ENCODE measurements around the gene C15orf61.
A peak's percentile ranks its signal among the peaks of the same experiment; 100 is the strongest.

The C15orf61 gene

GRCh38 chr15:67515090-67515489 lies 5.8 kb upstream of the C15orf61 start:
- H4K8ac ChIP-seq (ENCODE audit: low read length) = no peak overlapping the region
- H3K27me3 ChIP-seq (ENCODE audit: control insufficient read depth in 1 of 2, insufficient read depth in 1 of 2, low read length in 2 of 2) = no peaks in the 10 kb centered on the region
- no peak overlapping the region for H4K91ac ChIP-seq (ENCODE audit: low read length)
- no peak overlapping the region for H2AK5ac ChIP-seq (ENCODE audit: low read length, severe bottlenecking)
- H3K9me3 ChIP-seq (ENCODE audit: control insufficient read depth, low read length) = no peaks in the 10 kb centered on the region
- 96% methylated on average over 3 of the region's 3 CpGs for WGBS
- no peak overlapping the region for H3K18ac ChIP-seq (ENCODE audit: low read depth in 1 of 2, low read length in 2 of 2)
- peaks cover 5 to 56% of the 10 kb centered on the region in 2 experiments for H3K36me3 ChIP-seq (ENCODE audit: control insufficient read depth in 1 of 2, insufficient read depth in 2 of 2, low read depth in 1 of 2, low read length in 2 of 2)
- no peak overlapping the region for H2BK12ac ChIP-seq (ENCODE audit: low read length in 2 of 2)
- H3K27ac ChIP-seq (ENCODE audit: low read length, poor library complexity, severe bottlenecking) = no peak overlapping the region
- H3K9ac ChIP-seq (ENCODE audit: low read length) = no peak overlapping the region
- H2BK5ac ChIP-seq (ENCODE audit: low read depth, low read length, poor library complexity, severe bottlenecking) = no peak overlapping the region
- H2AFZ ChIP-seq (ENCODE audit: low read depth, low read length) = no peak overlapping the region
- H3K23ac ChIP-seq (ENCODE audit: low read length in 2 of 2) = no peak overlapping the region
- no peak overlapping the region for H3K4ac ChIP-seq (ENCODE audit: low read depth in 1 of 2, low read length in 2 of 2)
- H3K4me1 ChIP-seq (ENCODE audit: control insufficient read depth, insufficient read depth, low read depth, low read length) = peaks cover 5% of the 10 kb centered on the region
- H2BK15ac ChIP-seq (ENCODE audit: low read depth, poor library complexity, severe bottlenecking) = no peak overlapping the region
- DNase-seq = no peak
- H3K4me2 ChIP-seq (ENCODE audit: low read length, poor library complexity, severe bottlenecking) = no peak overlapping the region
- H3K4me3 ChIP-seq (ENCODE audit: insufficient read depth in 1 of 2, low read depth in 1 of 2, low read length in 2 of 2) = no peak overlapping the region
- H3K14ac ChIP-seq (ENCODE audit: low read length in 2 of 2) = no peak overlapping the region
- H3K79me1 ChIP-seq (replicated peaks; ENCODE audit: low read length, poor library complexity, severe bottlenecking) = no peaks in the 10 kb centered on the region
- H2BK120ac ChIP-seq (ENCODE audit: low read depth, low read length) = no peak overlapping the region

- Histone ChIP-seq H2AK5ac (ENCODE audit: low read length, severe bottlenecking) (no peak overlapping the region), H2BK12ac (ENCODE audit: low read length in 2 of 2) (no peak overlapping the region), H2AFZ (ENCODE audit: low read depth, low read length) (no peak overlapping the region), H3K27me3 (ENCODE audit: control insufficient read depth in 1 of 2, insufficient read depth in 1 of 2, low read length in 2 of 2) (no peaks in the 10 kb centered on the region), H3K4me2 (ENCODE audit: low read length, poor library complexity, severe bottlenecking) (no peak overlapping the region), H4K91ac (ENCODE audit: low read length) (no peak overlapping the region), H3K27ac (ENCODE audit: low read length, poor library complexity, severe bottlenecking) (no peak overlapping the region), H3K14ac (ENCODE audit: low read length in 2 of 2) (no peak overlapping the region), H3K79me1 (replicated peaks; ENCODE audit: low read length, poor library complexity, severe bottlenecking) (peaks cover 2% of the 10 kb centered on the region), H3K9me3 (ENCODE audit: control insufficient read depth, low read length) (no peaks in the 10 kb centered on the region), H2BK120ac (ENCODE audit: low read depth, low read length) (no peak overlapping the region), H3K9ac (ENCODE audit: low read length) (no peak overlapping the region), H3K36me3 (ENCODE audit: control insufficient read depth in 1 of 2, insufficient read depth in 2 of 2, low read depth in 1 of 2, low read length in 2 of 2) (peaks cover 5 to 56% of the 10 kb centered on the region in 2 experiments), H2BK15ac (ENCODE audit: low read depth, poor library complexity, severe bottlenecking) (no peak overlapping the region), H4K8ac (ENCODE audit: low read length) (no peak overlapping the region), H3K18ac (ENCODE audit: low read depth in 1 of 2, low read length in 2 of 2) (no peak overlapping the region), H3K4me1 (ENCODE audit: control insufficient read depth, insufficient read depth, low read depth, low read length) (peaks cover 7% of the 10 kb centered on the region), H2BK5ac (ENCODE audit: low read depth, low read length, poor library complexity, severe bottlenecking) (no peak overlapping the region), H3K4ac (ENCODE audit: low read depth in 1 of 2, low read length in 2 of 2) (no peak overlapping the region), H3K4me3 (ENCODE audit: insufficient read depth in 1 of 2, low read depth in 1 of 2, low read length in 2 of 2) (no peak overlapping the region), H3K23ac (ENCODE audit: low read length in 2 of 2) (no peak overlapping the region)
- no CpG with 5 or more reads among the region's 2 CpGs for WGBS
- DNase-seq = no peak
Observed at GRCh38 chr15:67515557-67515956, 5.4 kb upstream of the C15orf61 start.

- Histone ChIP-seq H3K23ac (ENCODE audit: low read length in 2 of 2) (no peak overlapping the region), H3K14ac (ENCODE audit: low read length in 2 of 2) (no peak overlapping the region), H2BK5ac (ENCODE audit: low read depth, low read length, poor library complexity, severe bottlenecking) (peak overlapping the region; percentile 51), H3K79me1 (replicated peaks; ENCODE audit: low read length, poor library complexity, severe bottlenecking) (peaks cover 6% of the 10 kb centered on the region), H2BK15ac (ENCODE audit: low read depth, poor library complexity, severe bottlenecking) (peak overlapping the region; percentile 99), H3K27me3 (ENCODE audit: control insufficient read depth in 1 of 2, insufficient read depth in 1 of 2, low read length in 2 of 2) (no peaks in the 10 kb centered on the region), H4K91ac (ENCODE audit: low read length) (peak overlapping the region; percentile 61), H2AK5ac (ENCODE audit: low read length, severe bottlenecking) (peak overlapping the region; percentile 27), H2BK12ac (ENCODE audit: low read length in 2 of 2) (peak overlapping the region in 1 of 2 experiments; percentile 76), H3K27ac (ENCODE audit: low read length, poor library complexity, severe bottlenecking) (peak overlapping the region; percentile 71), H3K36me3 (ENCODE audit: control insufficient read depth in 1 of 2, insufficient read depth in 2 of 2, low read depth in 1 of 2, low read length in 2 of 2) (peaks cover 0 to 23% of the 10 kb centered on the region in 2 experiments), H3K4me1 (ENCODE audit: control insufficient read depth, insufficient read depth, low read depth, low read length) (peaks cover 6% of the 10 kb centered on the region), H3K18ac (ENCODE audit: low read depth in 1 of 2, low read length in 2 of 2) (peak overlapping the region; percentile 61 to 89), H3K4me2 (ENCODE audit: low read length, poor library complexity, severe bottlenecking) (peak overlapping the region; percentile 96), H3K9me3 (ENCODE audit: control insufficient read depth, low read length) (no peaks in the 10 kb centered on the region), H2AFZ (ENCODE audit: low read depth, low read length) (peak overlapping the region; percentile 46), H3K9ac (ENCODE audit: low read length) (peak overlapping the region; percentile 98), H3K4ac (ENCODE audit: low read depth in 1 of 2, low read length in 2 of 2) (peak overlapping the region; percentile 60 to 75), H2BK120ac (ENCODE audit: low read depth, low read length) (no peak overlapping the region), H4K8ac (ENCODE audit: low read length) (peak overlapping the region; percentile 98), H3K4me3 (ENCODE audit: insufficient read depth in 1 of 2, low read depth in 1 of 2, low read length in 2 of 2) (peak overlapping the region; percentile 93 to 97)
- peak; percentile 18 for DNase-seq
- 63% methylated on average over 22 of the region's 24 CpGs for WGBS
Observed at GRCh38 chr15:67520321-67521028, 456 bp upstream of the C15orf61 start.

- Histone ChIP-seq H3K4me2 (ENCODE audit: low read length, poor library complexity, severe bottlenecking) (peak overlapping the region; percentile 96), H2AFZ (ENCODE audit: low read depth, low read length) (peak overlapping the region; percentile 91), H3K9me3 (ENCODE audit: control insufficient read depth, low read length) (no peaks in the 10 kb centered on the region), H2BK120ac (ENCODE audit: low read depth, low read length) (peak overlapping the region; percentile 61), H2BK5ac (ENCODE audit: low read depth, low read length, poor library complexity, severe bottlenecking) (peak overlapping the region; percentile 61), H3K4ac (ENCODE audit: low read depth in 1 of 2, low read length in 2 of 2) (peak overlapping the region; percentile 94 to 97), H3K79me1 (replicated peaks; ENCODE audit: low read length, poor library complexity, severe bottlenecking) (peaks cover 9% of the 10 kb centered on the region), H3K36me3 (ENCODE audit: control insufficient read depth in 1 of 2, insufficient read depth in 2 of 2, low read depth in 1 of 2, low read length in 2 of 2) (peaks cover 0 to 21% of the 10 kb centered on the region in 2 experiments), H3K4me3 (ENCODE audit: insufficient read depth in 1 of 2, low read depth in 1 of 2, low read length in 2 of 2) (peak overlapping the region; percentile 93 to 97), H4K91ac (ENCODE audit: low read length) (peak overlapping the region; percentile 98), H3K18ac (ENCODE audit: low read depth in 1 of 2, low read length in 2 of 2) (peak overlapping the region; percentile 98 to 100), H3K14ac (ENCODE audit: low read length in 2 of 2) (peak overlapping the region; percentile 86 to 100), H3K27me3 (ENCODE audit: control insufficient read depth in 1 of 2, insufficient read depth in 1 of 2, low read length in 2 of 2) (no peaks in the 10 kb centered on the region), H3K27ac (ENCODE audit: low read length, poor library complexity, severe bottlenecking) (peak overlapping the region; percentile 76), H3K4me1 (ENCODE audit: control insufficient read depth, insufficient read depth, low read depth, low read length) (peaks cover 6% of the 10 kb centered on the region), H3K9ac (ENCODE audit: low read length) (peak overlapping the region; percentile 98), H2BK12ac (ENCODE audit: low read length in 2 of 2) (peak overlapping the region in 1 of 2 experiments; percentile 52), H2AK5ac (ENCODE audit: low read length, severe bottlenecking) (no peak overlapping the region), H4K8ac (ENCODE audit: low read length) (peak overlapping the region; percentile 98), H2BK15ac (ENCODE audit: low read depth, poor library complexity, severe bottlenecking) (peak overlapping the region; percentile 93), H3K23ac (ENCODE audit: low read length in 2 of 2) (peak overlapping the region in 1 of 2 experiments; percentile 97)
- 6% methylated on average over 17 of the region's 23 CpGs for WGBS
- peak; percentile 55 for DNase-seq
Observed at GRCh38 chr15:67521783-67522568, 1.0 kb downstream of the C15orf61 start.
